HepG2 (cell line): ENCODE data around the gene GJC2. TPM values are rescaled to one million over a fixed set of nuclear protein-coding genes. Genes with fewer than 3 reads are reported as not detected.

Experiments used
- BCL6 ChIP-seq: IDR thresholded peaks from 2 replicates; pipeline ENCODE4 v1.6.1; 2016; ENCODE audit warnings: missing genetic modification reagents, missing compliant biosample characterization
- CBX1 ChIP-seq: IDR thresholded peaks from one replicate; pipeline ENCODE4 v1.6.1; 2016; ENCODE audit warnings: antibody characterized with exemption, low read depth
- EHMT2 ChIP-seq: fragments of 200-600 bp; sonication (generic); IDR thresholded peaks from 2 replicates; pipeline ENCODE4 v1.7.0; 2017; ENCODE audit warnings: antibody characterized with exemption, low read depth, low read length, borderline replicate concordance
- GABPA ChIP-seq, 2 experiments: IDR thresholded peaks; 2 replicates each; pipeline ENCODE4 v1.6.1; 2011 to 2016; ENCODE audit warnings: low read depth in 2 of 2, low read length in 1 of 2, missing biosample characterization in 1 of 2, missing genetic modification characterization in 1 of 2
- JARID2 ChIP-seq: sonication (generic); formaldehyde crosslinking; IDR thresholded peaks from 2 replicates; pipeline ENCODE4 v1.8.1; 2023; ENCODE audit warnings: missing genetic modification reagents, inconsistent platforms; ENCODE audit not compliant: insufficient replicate concordance
- KAT7 ChIP-seq: IDR thresholded peaks from 2 replicates; pipeline ENCODE4 v1.6.1; 2018; ENCODE audit warnings: borderline replicate concordance, missing compliant biosample characterization
- MAZ ChIP-seq, 2 experiments: sonication (generic) in 1 of 2; formaldehyde crosslinking in 1 of 2; IDR thresholded peaks; 2 replicates each; pipeline versions ENCODE4 v1.5.0 to v1.6.1; 2012 to 2020; ENCODE audit warnings: low read depth in 2 of 2, mild to moderate bottlenecking in 2 of 2, borderline replicate concordance in 1 of 2, improper control_type of control experiment in 1 of 2, low read length in 1 of 2, missing genetic modification reagents in 1 of 2, moderate library complexity in 1 of 2
- ZC3H4 ChIP-seq: sonication (generic); formaldehyde crosslinking; IDR thresholded peaks from 2 replicates; pipeline ENCODE4 v1.4.0; 2020; ENCODE audit warnings: missing genetic modification reagents, borderline replicate concordance
- ZNF124 ChIP-seq: sonication (generic); formaldehyde crosslinking; IDR thresholded peaks from 2 replicates; pipeline ENCODE4 v1.4.0; 2020; ENCODE audit warnings: missing genetic modification reagents
- ZNF670 ChIP-seq: sonication (generic); formaldehyde crosslinking; IDR thresholded peaks from 2 replicates; pipeline ENCODE4 v1.8.0; 2022; ENCODE audit warnings: mild to moderate bottlenecking, missing genetic modification reagents, borderline replicate concordance
- ZNF724P ChIP-seq: sonication (generic); formaldehyde crosslinking; IDR thresholded peaks from 2 replicates; pipeline ENCODE4 v1.8.0; 2022; ENCODE audit warnings: missing genetic modification reagents, borderline replicate concordance
- ZNF839 ChIP-seq: sonication (generic); formaldehyde crosslinking; IDR thresholded peaks from 2 replicates; pipeline ENCODE4 v1.4.0; 2020; ENCODE audit warnings: missing genetic modification reagents, mild to moderate bottlenecking, borderline replicate concordance
- polyA plus RNA-seq, 8 experiments: library from polyadenylated mRNA; depleted of rRNA in 3 of 8; stranded (reverse) in 7 of 8; unstranded in 1 of 8; fragments of >200 nt; fragmentation: Illumina TruSeq in 4 of 8; extraction: Trizol in 4 of 8; gene quantifications; 2 replicates each; pipeline versions ENCODE4 v1.2.1 to v1.2.3, GENCODE V29; 2011 to 2016; ENCODE audit warnings: low read depth in 4 of 8, missing spikeins in 1 of 8, mixed read lengths in 1 of 8; ENCODE audit not compliant: insufficient read depth in 1 of 8
- total RNA-seq, 5 experiments: library from RNA; depleted of rRNA; stranded (reverse); fragments of >200 nt; fragmentation: Illumina TruSeq; extraction: Trizol; gene quantifications; 2 replicates each; pipeline ENCODE4 v1.2.3, GENCODE V29; 2016; ENCODE audit warnings: low read depth in 1 of 5
- TF ChIP-seq, protein P1 (sequence below): sonication (generic); formaldehyde crosslinking; IDR thresholded peaks from 2 replicates; pipeline ENCODE4 v1.5.1; 2020; ENCODE audit warnings: mild to moderate bottlenecking, missing genetic modification reagents
- TF ChIP-seq, protein P2 (sequence below): sonication (generic); formaldehyde crosslinking; IDR thresholded peaks from 2 replicates; pipeline ENCODE4 v1.4.0; 2020; ENCODE audit warnings: mild to moderate bottlenecking, missing genetic modification reagents
- TF ChIP-seq, protein P3 (sequence below): sonication (generic); formaldehyde crosslinking; IDR thresholded peaks from 2 replicates; pipeline ENCODE4 v1.5.0; 2020; ENCODE audit warnings: mild to moderate bottlenecking, missing genetic modification reagents

The GJC2 gene
- total and polyA plus RNA-seq, 2 of the 13 experiments (the other 11 are each of a cell fraction or from before 2014, with no cell fraction given): 1.6 to 3.8 TPM

DNA sequence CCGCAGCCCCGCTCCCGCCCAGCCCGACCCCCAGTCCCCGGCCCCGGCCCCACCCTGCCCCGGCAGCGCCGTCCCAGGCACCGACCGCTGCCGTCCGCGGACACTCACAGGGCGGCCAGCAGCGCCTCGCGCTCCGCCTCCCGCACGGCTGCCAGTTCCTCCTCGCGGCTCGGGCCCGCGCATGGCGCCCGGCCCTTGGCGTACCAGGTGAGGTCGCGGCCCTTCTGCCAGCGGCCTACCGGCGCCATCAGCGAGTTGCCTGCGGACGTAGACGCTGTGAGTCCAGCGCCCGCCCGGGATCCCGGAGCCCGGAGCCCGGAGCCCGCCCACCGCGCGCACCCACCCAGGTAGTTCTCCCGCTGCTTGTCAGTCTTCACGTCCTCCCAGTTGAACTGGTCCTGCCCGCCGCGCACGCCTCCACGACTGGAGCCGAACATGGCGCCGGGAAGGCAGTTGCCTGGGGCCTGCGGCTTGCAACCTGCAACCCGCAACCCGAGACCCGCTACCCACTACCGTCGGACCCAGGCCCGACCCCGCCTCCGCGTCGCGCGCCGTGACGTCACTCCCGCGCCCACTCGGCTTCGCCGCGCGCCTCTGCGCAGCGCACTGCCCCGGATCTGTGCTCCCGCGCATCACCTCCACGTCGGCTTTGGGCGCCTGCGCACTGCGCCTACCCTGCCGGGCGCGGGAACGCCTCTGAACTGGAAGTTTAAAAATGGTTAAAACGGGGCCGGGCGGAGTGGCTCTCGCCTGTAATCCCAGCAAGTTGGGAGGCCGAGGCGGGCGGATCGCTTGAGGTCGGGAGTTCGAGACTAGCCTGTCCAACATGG is 46.7 kb upstream of the GJC2 start, which contains the start of gene C1orf35 (continued):
- TF ChIP-seq ZNF670 (0 out of 2 replicates have a peak, but pooled peaks have one; percentile 36), KAT7 (CRISPR knock-in tag) (peak; percentile 91), CBX1 (peak; percentile 65), GABPA (IDR thresholded peaks at IDR 0.05; ENCODE audit: low read depth, low read length) (no peak), GABPA (CRISPR knock-in tag; IDR thresholded peaks at IDR 0.05; ENCODE audit: low read depth) (no peak), ZNF839 (CRISPR knock-in tag) (no peak), JARID2 (CRISPR knock-in tag) (peak; percentile 76), ZC3H4 (no peak), EHMT2 (no peak), MAZ (IDR thresholded peaks at IDR 0.05; ENCODE audit: borderline replicate concordance, low read depth, low read length) (no peak), MAZ (CRISPR knock-in tag; IDR thresholded peaks at IDR 0.05; ENCODE audit: low read depth) (peak; percentile 91), ZNF724P (CRISPR knock-in tag) (peak; percentile 84; the same call in 1 of the 2 replicates), ZNF124 (CRISPR knock-in tag) (peak; percentile 87), BCL6 (CRISPR knock-in tag) (peak; percentile 27)
- TF ChIP-seq, protein P1, sequence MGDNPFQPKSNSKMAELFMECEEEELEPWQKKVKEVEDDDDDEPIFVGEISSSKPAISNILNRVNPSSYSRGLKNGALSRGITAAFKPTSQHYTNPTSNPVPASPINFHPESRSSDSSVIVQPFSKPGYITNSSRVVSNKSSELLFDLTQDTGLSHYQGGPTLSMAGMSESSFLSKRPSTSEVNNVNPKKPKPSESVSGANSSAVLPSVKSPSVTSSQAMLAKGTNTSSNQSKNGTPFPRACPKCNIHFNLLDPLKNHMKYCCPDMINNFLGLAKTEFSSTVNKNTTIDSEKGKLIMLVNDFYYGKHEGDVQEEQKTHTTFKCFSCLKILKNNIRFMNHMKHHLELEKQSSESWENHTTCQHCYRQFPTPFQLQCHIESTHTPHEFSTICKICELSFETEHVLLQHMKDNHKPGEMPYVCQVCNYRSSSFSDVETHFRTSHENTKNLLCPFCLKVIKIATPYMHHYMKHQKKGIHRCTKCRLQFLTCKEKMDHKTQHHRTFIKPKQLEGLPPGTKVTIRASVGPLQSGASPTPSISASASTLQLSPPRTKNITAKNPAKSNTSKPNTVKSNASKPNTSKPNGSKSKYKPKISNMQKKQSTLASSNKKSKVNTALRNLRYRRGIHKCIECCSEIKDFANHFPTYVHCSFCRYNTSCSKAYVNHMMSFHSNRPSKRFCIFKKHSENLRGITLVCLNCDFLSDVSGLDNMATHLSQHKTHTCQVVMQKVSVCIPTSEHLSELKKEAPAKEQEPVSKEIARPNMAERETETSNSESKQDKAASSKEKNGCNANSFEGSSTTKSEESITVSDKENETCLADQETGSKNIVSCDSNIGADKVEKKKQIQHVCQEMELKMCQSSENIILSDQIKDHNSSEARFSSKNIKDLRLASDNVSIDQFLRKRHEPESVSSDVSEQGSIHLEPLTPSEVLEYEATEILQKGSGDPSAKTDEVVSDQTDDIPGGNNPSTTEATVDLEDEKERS (CRISPR knock-in tag): 0 out of 2 replicates have a peak, but pooled peaks have one; percentile 35
- TF ChIP-seq, protein P2, sequence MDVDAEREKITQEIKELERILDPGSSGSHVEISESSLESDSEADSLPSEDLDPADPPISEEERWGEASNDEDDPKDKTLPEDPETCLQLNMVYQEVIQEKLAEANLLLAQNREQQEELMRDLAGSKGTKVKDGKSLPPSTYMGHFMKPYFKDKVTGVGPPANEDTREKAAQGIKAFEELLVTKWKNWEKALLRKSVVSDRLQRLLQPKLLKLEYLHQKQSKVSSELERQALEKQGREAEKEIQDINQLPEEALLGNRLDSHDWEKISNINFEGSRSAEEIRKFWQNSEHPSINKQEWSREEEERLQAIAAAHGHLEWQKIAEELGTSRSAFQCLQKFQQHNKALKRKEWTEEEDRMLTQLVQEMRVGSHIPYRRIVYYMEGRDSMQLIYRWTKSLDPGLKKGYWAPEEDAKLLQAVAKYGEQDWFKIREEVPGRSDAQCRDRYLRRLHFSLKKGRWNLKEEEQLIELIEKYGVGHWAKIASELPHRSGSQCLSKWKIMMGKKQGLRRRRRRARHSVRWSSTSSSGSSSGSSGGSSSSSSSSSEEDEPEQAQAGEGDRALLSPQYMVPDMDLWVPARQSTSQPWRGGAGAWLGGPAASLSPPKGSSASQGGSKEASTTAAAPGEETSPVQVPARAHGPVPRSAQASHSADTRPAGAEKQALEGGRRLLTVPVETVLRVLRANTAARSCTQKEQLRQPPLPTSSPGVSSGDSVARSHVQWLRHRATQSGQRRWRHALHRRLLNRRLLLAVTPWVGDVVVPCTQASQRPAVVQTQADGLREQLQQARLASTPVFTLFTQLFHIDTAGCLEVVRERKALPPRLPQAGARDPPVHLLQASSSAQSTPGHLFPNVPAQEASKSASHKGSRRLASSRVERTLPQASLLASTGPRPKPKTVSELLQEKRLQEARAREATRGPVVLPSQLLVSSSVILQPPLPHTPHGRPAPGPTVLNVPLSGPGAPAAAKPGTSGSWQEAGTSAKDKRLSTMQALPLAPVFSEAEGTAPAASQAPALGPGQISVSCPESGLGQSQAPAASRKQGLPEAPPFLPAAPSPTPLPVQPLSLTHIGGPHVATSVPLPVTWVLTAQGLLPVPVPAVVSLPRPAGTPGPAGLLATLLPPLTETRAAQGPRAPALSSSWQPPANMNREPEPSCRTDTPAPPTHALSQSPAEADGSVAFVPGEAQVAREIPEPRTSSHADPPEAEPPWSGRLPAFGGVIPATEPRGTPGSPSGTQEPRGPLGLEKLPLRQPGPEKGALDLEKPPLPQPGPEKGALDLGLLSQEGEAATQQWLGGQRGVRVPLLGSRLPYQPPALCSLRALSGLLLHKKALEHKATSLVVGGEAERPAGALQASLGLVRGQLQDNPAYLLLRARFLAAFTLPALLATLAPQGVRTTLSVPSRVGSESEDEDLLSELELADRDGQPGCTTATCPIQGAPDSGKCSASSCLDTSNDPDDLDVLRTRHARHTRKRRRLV (CRISPR knock-in tag): 0 out of 2 replicates have a peak, but pooled peaks have one; percentile 52
- TF ChIP-seq, protein P3, sequence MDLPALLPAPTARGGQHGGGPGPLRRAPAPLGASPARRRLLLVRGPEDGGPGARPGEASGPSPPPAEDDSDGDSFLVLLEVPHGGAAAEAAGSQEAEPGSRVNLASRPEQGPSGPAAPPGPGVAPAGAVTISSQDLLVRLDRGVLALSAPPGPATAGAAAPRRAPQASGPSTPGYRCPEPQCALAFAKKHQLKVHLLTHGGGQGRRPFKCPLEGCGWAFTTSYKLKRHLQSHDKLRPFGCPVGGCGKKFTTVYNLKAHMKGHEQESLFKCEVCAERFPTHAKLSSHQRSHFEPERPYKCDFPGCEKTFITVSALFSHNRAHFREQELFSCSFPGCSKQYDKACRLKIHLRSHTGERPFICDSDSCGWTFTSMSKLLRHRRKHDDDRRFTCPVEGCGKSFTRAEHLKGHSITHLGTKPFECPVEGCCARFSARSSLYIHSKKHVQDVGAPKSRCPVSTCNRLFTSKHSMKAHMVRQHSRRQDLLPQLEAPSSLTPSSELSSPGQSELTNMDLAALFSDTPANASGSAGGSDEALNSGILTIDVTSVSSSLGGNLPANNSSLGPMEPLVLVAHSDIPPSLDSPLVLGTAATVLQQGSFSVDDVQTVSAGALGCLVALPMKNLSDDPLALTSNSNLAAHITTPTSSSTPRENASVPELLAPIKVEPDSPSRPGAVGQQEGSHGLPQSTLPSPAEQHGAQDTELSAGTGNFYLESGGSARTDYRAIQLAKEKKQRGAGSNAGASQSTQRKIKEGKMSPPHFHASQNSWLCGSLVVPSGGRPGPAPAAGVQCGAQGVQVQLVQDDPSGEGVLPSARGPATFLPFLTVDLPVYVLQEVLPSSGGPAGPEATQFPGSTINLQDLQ (CRISPR knock-in tag): no peak
